SK-N-SH (cell line): ENCODE data around the gene CDCP1. TPM values are rescaled to one million over a fixed set of nuclear protein-coding genes. Genes with fewer than 3 reads are reported as not detected.

Experiments
- CTCF ChIA-PET: fragments of 300-600, 350-600 bp; formaldehyde crosslinking; extraction: SDS; loops from one replicate; lab custom pipeline; 2021; lab: Yijun Ruan, JAX
- POLR2A ChIA-PET: fragments of 350-600 bp; sonication (Branson Sonifier 250); formaldehyde crosslinking; extraction: SDS; loops from one replicate; lab custom pipeline; 2020; ENCODE audit warnings: antibody characterized with exemption, inconsistent platforms; lab: Yijun Ruan, JAX
- DNase-seq: peaks from one replicate; pipeline ENCODE4 v3.0.0; 2012
- H2AFZ ChIP-seq: fragments of 200-600 bp; sonication (generic); 2 replicates; pipeline ENCODE4 v1.8.1; 2016; ENCODE audit warnings: antibody characterized with exemption, mild to moderate bottlenecking, low read depth
- H3F3A ChIP-seq: fragments of 200-600 bp; sonication (generic); replicated peaks from 2 replicates; pipeline ENCODE3; 2016; ENCODE audit warnings: antibody characterized with exemption, mild to moderate bottlenecking; ENCODE audit not compliant: insufficient read depth
- H3K27ac ChIP-seq, 2 experiments: fragments of 200-500 bp in 1 of 2; fragments of 200-600 bp in 1 of 2; sonication (Bioruptor generic) in 1 of 2; sonication (generic), shearing (Covaris generic) in 1 of 2; 2 replicates each; pipeline versions ENCODE4 v1.5.1 to v1.6.1; 2014 to 2016; ENCODE audit warnings: low read depth in 2 of 2, inconsistent platforms in 1 of 2, low read length in 1 of 2, mild to moderate bottlenecking in 1 of 2, mixed read lengths in 1 of 2
- H3K27me3 ChIP-seq: fragments of 200-600 bp; sonication (generic), shearing (Covaris generic); 2 replicates; pipeline ENCODE4 v1.6.1; 2016; ENCODE audit warnings: mixed run types; ENCODE audit not compliant: insufficient read depth
- H3K36me3 ChIP-seq, 2 experiments: fragments of 200-500 bp in 1 of 2; fragments of 200-600 bp in 1 of 2; sonication (Bioruptor generic) in 1 of 2; sonication (generic) in 1 of 2; replicated peaks in 1 of 2; 2 replicates each; pipeline versions ENCODE3 to v1.5.1; 2014 to 2016; ENCODE audit warnings: low read length in 1 of 2, mild to moderate bottlenecking in 1 of 2; ENCODE audit not compliant: insufficient read depth in 2 of 2, control insufficient read depth in 1 of 2
- H3K4me1 ChIP-seq, 2 experiments: fragments of 200-500 bp in 1 of 2; fragments of 200-600 bp in 1 of 2; sonication (Bioruptor generic) in 1 of 2; sonication (generic), shearing (Covaris generic) in 1 of 2; 2 replicates each; pipeline versions ENCODE4 v1.5.1 to v1.6.1; 2014 to 2016; ENCODE audit warnings: low read depth in 1 of 2, low read length in 1 of 2, mixed run types in 1 of 2; ENCODE audit not compliant: insufficient read depth in 2 of 2, control insufficient read depth in 1 of 2
- H3K4me2 ChIP-seq: fragments of 200-600 bp; sonication (generic), shearing (Covaris generic); 2 replicates; pipeline ENCODE4 v1.6.1; 2017; ENCODE audit warnings: mixed run types
- H3K4me3 ChIP-seq, 2 experiments: fragments of 200-500 bp in 1 of 2; fragments of 200-600 bp in 1 of 2; sonication (Bioruptor generic) in 1 of 2; sonication (generic), shearing (Covaris generic) in 1 of 2; 2 replicates each; pipeline versions ENCODE4 v1.5.1 to v1.8.1; 2014 to 2016; ENCODE audit warnings: low read depth in 2 of 2, inconsistent platforms in 1 of 2, low read length in 1 of 2, mild to moderate bottlenecking in 1 of 2, mixed read lengths in 1 of 2, moderate library complexity in 1 of 2
- H3K79me2 ChIP-seq: fragments of 200-600 bp; sonication (generic); 2 replicates; pipeline ENCODE4 v1.8.1; 2017; ENCODE audit warnings: mild to moderate bottlenecking; ENCODE audit not compliant: insufficient read depth
- H3K9ac ChIP-seq: fragments of 200-600 bp; sonication (generic); 2 replicates; pipeline ENCODE4 v1.6.1; 2017; ENCODE audit warnings: mixed run types
- H3K9me2 ChIP-seq: fragments of 200-600 bp; sonication (generic); 2 replicates; pipeline ENCODE4 v1.6.1; 2017; ENCODE audit warnings: mixed run types
- H3K9me3 ChIP-seq: fragments of 200-600 bp; sonication (generic); 2 replicates; pipeline ENCODE4 v1.6.1; 2017; ENCODE audit warnings: mixed run types, mild to moderate bottlenecking, moderate library complexity
- H4K20me1 ChIP-seq: fragments of 200-600 bp; sonication (generic); 2 replicates; pipeline ENCODE4 v1.6.1; 2017; ENCODE audit warnings: mild to moderate bottlenecking, mixed run types; ENCODE audit not compliant: insufficient read depth
- EZH2phosphoT487 ChIP-seq: fragments of 200-600 bp; sonication (generic); IDR thresholded peaks from 2 replicates; pipeline ENCODE4 v1.6.1; 2017; ENCODE audit warnings: low read depth, mixed run types, mild to moderate bottlenecking, antibody characterized with exemption, moderate library complexity, borderline replicate concordance
- FOXJ3 ChIP-seq: sonication (generic); formaldehyde crosslinking; IDR thresholded peaks from 2 replicates; pipeline ENCODE4 v1.5.1; 2020; ENCODE audit warnings: mild to moderate bottlenecking, missing genetic modification reagents
- FOXM1 ChIP-seq: IDR thresholded peaks from 2 replicates; pipeline ENCODE4 v1.4.0; 2012; ENCODE audit warnings: low read depth, mild to moderate bottlenecking
- JUND ChIP-seq: IDR thresholded peaks from 2 replicates; pipeline ENCODE4 v1.4.0; 2012
- NRF1 ChIP-seq: IDR thresholded peaks from 2 replicates; pipeline ENCODE4 v1.6.1; 2012; ENCODE audit warnings: low read depth, mild to moderate bottlenecking, low read length
- REST ChIP-seq: IDR thresholded peaks from 2 replicates; pipeline ENCODE4 v1.6.1; 2012; ENCODE audit warnings: mild to moderate bottlenecking, low read depth, low read length, moderate library complexity
- ZBTB33 ChIP-seq: IDR thresholded peaks from 2 replicates; pipeline ENCODE4 v1.4.0; 2012; ENCODE audit warnings: low read depth, borderline replicate concordance
- WGBS: methylation state at CpG from one replicate; pipeline ENCODE4 v1.1.6; 2017; ENCODE audit warnings: low lambda C conversion rate; 5-methylcytosine and 5-hydroxymethylcytosine counted together
- polyA plus RNA-seq, 3 experiments: library from polyadenylated mRNA; depleted of rRNA; stranded (reverse); fragments of >200 nt; gene quantifications; 2 replicates each; pipeline ENCODE4 v1.2.3, GENCODE V29; 2012
- TF ChIP-seq, protein P1 (sequence below): IDR thresholded peaks from 2 replicates; pipeline ENCODE4 v1.4.0; 2012; ENCODE audit warnings: low read depth, borderline replicate concordance
- TF ChIP-seq, protein P2 (sequence below): fragments of 200-600 bp; sonication (generic); IDR thresholded peaks from 2 replicates; pipeline ENCODE4 v1.6.1; 2017; ENCODE audit warnings: antibody characterized with exemption, mild to moderate bottlenecking, moderate library complexity
- TF ChIP-seq, protein P3 (sequence below): fragments of 150-350 bp; IDR thresholded peaks from 2 replicates; pipeline ENCODE4 v1.6.1; 2017; ENCODE audit warnings: antibody characterized with exemption, low read length, low read depth, borderline replicate concordance

The CDCP1 gene
- polyA plus RNA-seq, 1 of the 3 experiments (the other 2 are of a cell fraction), result 3.6 TPM

DNA sequence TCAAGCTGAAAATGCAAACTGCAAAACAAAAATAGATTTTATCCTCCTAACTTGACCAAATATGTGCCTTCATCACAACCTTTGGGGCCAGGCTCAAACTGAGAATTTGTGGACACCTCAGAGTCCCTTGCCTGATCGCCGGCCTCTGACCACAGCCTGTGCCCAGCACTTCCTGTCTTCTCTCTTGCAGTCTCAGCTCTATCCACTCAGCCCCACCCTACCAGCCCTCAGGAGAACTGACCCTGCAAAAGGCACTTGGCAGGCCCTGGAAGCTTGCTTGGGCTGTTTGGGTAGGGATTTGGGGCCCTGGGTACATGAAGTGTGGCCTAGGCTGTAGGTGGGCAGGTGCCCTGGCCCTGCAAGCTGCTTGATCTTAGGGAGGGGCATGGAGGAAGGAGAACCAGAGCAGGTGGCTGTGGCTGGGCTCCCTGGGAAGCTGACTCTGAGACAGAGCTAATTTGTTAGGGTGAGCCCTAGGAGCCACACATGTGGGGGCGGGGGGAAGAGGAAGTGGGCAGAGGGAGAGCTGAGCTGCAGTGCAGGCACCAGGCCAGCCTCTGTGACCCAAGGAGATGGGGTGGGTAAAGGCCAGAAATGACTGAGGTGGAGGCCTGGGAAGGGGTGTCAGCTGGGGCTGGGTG, 111.4 kb downstream of the CDCP1 start:
- Histone ChIP-seq H3K9me3 (no peaks in the 10 kb centered on the region), H2AFZ (no peak overlapping the region), H3K27ac (no peak overlapping the region), H3K4me2 (no peak overlapping the region), H3K27me3 (no peaks in the 10 kb centered on the region), H3K9me2 (no peaks in the 10 kb centered on the region), H3K36me3 (no peaks in the 10 kb centered on the region)
- POLR2A ChIA-PET, result no interaction called here
- no peak for DNase-seq
- CTCF ChIA-PET, result interaction anchor here (1.8 to 16.7 kb wide), 3 partner anchors 162 to 622 kb away, joined by 4 to 631 read pairs (median 9); partner anchors contain the start of gene TMEM158
- WGBS, result 100% methylated on average over 3 of the region's 3 CpGs
- TF ChIP-seq, protein P1, sequence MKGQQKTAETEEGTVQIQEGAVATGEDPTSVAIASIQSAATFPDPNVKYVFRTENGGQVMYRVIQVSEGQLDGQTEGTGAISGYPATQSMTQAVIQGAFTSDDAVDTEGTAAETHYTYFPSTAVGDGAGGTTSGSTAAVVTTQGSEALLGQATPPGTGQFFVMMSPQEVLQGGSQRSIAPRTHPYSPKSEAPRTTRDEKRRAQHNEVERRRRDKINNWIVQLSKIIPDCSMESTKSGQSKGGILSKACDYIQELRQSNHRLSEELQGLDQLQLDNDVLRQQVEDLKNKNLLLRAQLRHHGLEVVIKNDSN, result no peak
- TF ChIP-seq FOXJ3 (no peak), REST (no peak), FOXM1 (no peak), JUND (no peak), EZH2phosphoT487 (no peak), NRF1 (no peak), ZBTB33 (no peak)
- TF ChIP-seq, protein P2, sequence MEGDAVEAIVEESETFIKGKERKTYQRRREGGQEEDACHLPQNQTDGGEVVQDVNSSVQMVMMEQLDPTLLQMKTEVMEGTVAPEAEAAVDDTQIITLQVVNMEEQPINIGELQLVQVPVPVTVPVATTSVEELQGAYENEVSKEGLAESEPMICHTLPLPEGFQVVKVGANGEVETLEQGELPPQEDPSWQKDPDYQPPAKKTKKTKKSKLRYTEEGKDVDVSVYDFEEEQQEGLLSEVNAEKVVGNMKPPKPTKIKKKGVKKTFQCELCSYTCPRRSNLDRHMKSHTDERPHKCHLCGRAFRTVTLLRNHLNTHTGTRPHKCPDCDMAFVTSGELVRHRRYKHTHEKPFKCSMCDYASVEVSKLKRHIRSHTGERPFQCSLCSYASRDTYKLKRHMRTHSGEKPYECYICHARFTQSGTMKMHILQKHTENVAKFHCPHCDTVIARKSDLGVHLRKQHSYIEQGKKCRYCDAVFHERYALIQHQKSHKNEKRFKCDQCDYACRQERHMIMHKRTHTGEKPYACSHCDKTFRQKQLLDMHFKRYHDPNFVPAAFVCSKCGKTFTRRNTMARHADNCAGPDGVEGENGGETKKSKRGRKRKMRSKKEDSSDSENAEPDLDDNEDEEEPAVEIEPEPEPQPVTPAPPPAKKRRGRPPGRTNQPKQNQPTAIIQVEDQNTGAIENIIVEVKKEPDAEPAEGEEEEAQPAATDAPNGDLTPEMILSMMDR, result no peak
- TF ChIP-seq, protein P3, sequence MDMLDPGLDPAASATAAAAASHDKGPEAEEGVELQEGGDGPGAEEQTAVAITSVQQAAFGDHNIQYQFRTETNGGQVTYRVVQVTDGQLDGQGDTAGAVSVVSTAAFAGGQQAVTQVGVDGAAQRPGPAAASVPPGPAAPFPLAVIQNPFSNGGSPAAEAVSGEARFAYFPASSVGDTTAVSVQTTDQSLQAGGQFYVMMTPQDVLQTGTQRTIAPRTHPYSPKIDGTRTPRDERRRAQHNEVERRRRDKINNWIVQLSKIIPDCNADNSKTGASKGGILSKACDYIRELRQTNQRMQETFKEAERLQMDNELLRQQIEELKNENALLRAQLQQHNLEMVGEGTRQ, result no peak
- TF ChIP-seq, all 33 proteins: peak for 0
- Histone ChIP-seq H3K4me3 (no peak overlapping the region), H3F3A (no peaks in the 10 kb centered on the region), H3K9ac (no peak overlapping the region), H3K4me1 (no peaks in the 10 kb centered on the region; a peak in 1 of 4 replicates), H3K79me2 (no peaks in the 10 kb centered on the region), H4K20me1 (no peaks in the 10 kb centered on the region)
